Effector CD4-positive, alpha-beta T cell (primary cell): ENCODE results near the gene CRB2.

Experiments
- DNase-seq: peaks from one replicate; pipeline ENCODE4 v3.0.0-alpha.2; 2020

The CRB2 gene

GRCh38 chr9:123408313-123409262, 52.6 kb downstream of the CRB2 start:
- no peak for DNase-seq

GRCh38 chr9:123410281-123410910, 54.4 kb downstream of the CRB2 start:
- DNase-seq = no peak

- DNase-seq = no peak
Observed at GRCh38 chr9:123411191-123411590, 55.2 kb downstream of the CRB2 start.

GRCh38 chr9:123411636-123412035, 55.6 kb downstream of the CRB2 start:
- DNase-seq = no peak

- no peak for DNase-seq
Observed at GRCh38 chr9:123412171-123412820, 56.3 kb downstream of the CRB2 start.

DNA sequence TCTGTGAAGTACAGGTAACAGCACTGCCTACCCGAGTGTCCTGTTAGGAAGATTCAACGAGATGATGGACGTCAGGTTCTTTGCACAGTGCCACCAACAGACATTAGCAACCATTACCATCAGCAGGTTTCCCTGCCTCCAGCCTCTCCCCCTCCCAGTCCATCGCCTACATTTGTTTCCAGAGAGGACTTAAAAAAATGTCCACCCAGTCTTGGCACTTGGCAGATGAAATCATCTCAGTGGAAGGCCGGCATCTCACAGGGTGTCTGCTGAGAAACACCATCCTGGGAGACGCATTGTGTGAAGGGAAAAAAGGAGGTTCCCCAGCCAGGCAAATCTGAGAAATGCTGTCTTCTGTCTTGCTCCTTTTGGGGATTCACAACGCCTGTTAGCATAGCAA, 58.2 kb downstream of the CRB2 start:
- no peak for DNase-seq

GRCh38 chr9:123414936-123415930, 59.2 kb downstream of the CRB2 start:
- no peak for DNase-seq

DNA sequence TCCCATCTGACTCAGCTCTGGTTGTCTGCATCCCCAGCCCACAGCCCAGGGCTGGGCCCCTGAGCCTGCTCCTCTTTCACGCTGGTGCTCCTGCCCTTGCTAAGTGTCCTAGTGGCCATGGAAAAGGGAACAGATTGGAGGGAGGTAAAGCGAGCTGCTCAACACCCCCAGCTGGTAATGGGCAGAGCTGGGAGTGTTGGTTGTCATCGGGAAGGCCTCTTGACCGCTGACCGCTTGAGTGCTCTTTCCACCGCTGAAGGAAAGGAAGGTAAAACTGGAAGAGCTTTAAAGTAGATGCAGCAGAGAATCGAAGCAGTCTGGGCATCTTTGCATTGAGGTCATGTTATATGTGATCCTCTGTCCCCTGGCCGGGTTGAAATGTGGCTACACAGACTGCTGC, 60.2 kb downstream of the CRB2 start:
- DNase-seq = no peak

DNA sequence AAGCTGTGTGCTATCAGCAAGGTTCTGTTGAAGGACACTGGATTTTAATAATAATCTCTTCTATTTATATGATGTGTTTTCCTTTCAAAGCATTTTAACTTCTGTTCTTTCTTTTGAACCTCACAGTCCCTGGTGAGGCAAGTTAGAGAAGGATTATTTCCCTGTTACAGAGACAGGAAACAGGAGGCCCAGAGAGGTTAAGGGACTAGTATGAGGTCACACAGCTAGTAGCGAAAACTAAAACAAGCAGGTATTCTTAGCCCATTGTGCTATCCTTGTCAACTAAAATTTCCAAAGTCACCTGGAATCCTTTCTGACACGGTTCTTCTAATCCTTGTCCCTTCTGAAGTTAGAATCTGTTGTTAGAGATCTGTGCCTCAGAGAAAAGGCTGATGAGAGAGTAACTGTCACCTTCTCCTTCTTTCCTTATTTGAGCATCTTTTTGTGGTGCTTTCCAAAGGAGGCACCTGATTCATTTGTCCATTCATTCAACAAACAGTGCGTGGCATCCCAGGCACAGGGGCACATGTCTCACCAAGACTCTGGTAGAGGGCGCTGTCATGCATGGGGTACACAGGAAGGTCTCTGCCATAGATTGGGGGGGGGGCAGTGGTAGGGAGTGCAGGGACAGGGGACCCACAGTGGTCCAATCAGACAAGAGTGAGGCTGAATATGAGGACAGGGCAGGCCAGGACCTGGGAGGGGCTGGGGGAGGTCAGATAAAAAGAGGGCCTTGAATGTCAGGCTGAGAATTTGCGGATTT, 61.5 kb downstream of the CRB2 start:
- no peak for DNase-seq

GRCh38 chr9:123418052-123418430, 62.0 kb downstream of the CRB2 start:
- DNase-seq = no peak

- DNase-seq = no peak
Observed at GRCh38 chr9:123418506-123418905, 62.5 kb downstream of the CRB2 start.

DNA sequence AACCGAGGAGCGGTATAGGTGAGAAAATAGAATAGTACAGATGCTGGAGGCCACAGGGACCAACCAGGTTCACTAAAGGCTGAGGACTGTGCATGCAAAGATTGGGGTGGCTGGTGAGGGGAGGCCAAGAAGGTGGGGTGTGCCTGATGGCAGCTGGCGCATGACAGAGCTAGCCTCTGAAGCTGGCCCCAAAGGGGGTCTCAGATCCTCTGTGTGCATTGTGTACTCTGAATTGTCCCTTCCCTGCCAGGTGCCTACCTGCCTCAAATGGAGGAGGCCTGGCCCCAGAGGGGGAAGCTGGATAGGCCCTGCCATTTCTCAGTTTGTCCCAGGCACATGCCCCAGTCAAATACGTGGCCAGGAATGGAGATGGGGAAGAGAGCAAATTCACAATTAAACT, 63.1 kb downstream of the CRB2 start:
- no peak for DNase-seq

GRCh38 chr9:123419721-123420591, 64.0 kb downstream of the CRB2 start:
- no peak for DNase-seq

DNA sequence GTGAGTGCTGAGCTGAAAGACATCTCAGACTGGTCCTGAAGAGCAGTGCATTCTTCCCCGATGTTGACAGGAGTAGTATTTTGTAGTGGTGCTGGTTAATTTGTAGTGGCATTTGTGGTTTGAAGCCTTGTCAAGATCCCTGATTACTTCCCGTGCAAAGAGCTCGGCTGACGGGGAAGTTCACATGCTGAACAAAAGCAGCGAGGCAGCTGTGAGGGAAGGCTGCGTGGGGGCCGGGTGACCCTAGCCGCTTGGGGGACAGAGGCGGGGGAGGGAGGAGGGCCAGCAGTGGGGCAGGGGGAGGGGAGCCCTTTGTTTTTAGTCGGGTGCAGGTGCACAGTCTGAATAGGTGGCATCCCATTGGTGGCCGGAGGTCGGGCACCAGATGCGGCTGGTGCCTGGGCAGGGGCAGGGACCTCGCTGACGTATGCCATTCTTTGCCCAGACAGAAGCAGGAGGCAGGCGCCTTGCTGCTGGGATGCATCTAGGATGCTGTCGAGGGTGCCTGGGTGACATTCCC, 64.7 kb downstream of the CRB2 start:
- no peak for DNase-seq

- DNase-seq = no peak
Observed at GRCh38 chr9:123421186-123421585, 65.2 kb downstream of the CRB2 start.

DNA sequence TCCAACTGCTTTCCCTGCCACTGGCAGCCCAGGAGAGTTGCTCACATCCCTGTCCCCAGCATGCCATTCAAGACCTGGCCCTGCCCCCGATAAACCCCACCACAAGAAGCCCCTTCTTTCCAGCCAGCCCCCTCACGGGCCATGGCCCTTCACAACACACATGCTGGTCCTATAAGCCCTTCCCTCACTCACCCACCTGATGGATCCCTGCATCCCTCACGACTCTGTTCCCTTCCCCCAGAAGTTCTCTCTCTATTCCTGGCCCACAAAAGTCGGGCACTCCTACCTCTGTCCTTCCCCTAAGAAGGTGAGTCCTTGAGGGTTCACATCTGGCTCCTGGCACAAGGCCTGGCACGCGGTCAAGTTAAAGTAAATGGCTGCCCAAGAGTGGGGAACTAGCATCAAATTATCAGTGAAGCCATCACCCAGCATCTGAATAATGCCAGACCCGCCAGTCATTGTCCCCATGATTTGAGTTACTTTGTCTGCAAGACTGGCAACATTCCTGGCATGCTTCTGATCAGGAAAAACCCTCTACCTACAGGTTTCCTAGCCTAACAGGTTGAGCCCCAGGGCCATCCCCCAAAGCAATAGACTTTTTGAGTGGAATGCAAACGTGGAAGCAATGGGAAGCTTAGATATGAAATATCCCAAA, 65.9 kb downstream of the CRB2 start:
- no peak for DNase-seq

GRCh38 chr9:123422635-123423310, 66.8 kb downstream of the CRB2 start:
- DNase-seq = no peak

DNA sequence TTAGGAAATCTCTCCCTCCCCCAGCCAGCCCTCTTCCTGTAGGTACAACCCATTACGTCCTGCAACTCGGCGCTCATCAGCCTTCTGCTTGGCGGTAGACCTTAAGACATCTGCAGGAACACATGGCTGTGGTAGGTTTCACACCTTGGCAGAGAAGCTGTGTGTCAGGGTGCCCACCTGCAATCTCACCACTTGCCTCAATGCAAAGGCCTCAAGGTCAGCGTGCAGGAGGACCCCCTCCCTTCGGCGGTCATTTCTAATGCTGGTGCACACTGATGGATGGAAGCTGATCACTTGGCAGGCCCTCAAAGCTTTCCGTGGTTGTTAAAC, 67.3 kb downstream of the CRB2 start:
- DNase-seq = no peak

GRCh38 chr9:123424131-123424530, 68.1 kb downstream of the CRB2 start:
- no peak for DNase-seq
